GM12892 (cell line): Measurements from ENCODE around the gene PLEKHA5.

Experiments
- DNase-seq: peaks from one replicate; pipeline ENCODE4 v3.0.0; 2011; ENCODE audit not compliant: insufficient read length
- FAIRE-seq: peaks from 2 replicates; lab custom pipeline; 2011; peaks lifted over from hg19 to GRCh38; lab: Jason Lieb, UNC
- POLR2A ChIP-seq: IDR thresholded peaks from 2 replicates; pipeline ENCODE4 v1.6.1; 2011; ENCODE audit warnings: low read depth, low read length, control low read depth
- POLR2AphosphoS5 ChIP-seq: IDR thresholded peaks from 2 replicates; pipeline ENCODE4 v1.6.1; 2011; ENCODE audit warnings: low read depth, low read length, control low read depth
- TAF1 ChIP-seq: IDR thresholded peaks from 2 replicates; pipeline ENCODE4 v1.6.1; 2011; ENCODE audit warnings: low read depth, mild to moderate bottlenecking, control low read depth, low read length, borderline replicate concordance

The PLEKHA5 gene

DNA sequence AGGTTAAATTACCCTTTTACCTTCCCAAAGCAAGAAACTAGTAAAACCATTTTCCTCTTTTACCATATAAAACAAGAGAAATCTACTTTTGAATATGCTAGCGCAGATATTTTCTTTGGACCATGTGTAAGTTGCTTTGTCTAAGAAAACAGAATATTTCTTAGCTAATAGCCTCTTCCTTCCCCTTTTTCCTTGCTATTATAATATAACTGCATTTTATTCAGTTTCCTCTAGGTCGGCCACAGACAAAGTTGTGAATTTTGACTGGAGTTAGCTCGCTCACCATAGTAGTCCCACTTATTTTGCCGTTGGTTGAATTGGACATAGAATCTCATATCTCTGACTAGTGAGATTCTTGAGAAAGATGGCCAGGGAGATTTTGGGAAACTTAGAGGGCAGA lies 115.6 kb downstream of the PLEKHA5 start:
- DNase-seq: no peak
- no peak for FAIRE-seq
- TF ChIP-seq POLR2A: no peak
- TF ChIP-seq POLR2AphosphoS5: no peak
- no peak for TF ChIP-seq TAF1

- no peak for TF ChIP-seq POLR2AphosphoS5
- no peak for TF ChIP-seq TAF1
- FAIRE-seq: no peak
- no peak for DNase-seq
Observed at GRCh38 chr12:19245666-19246065, 116.1 kb downstream of the PLEKHA5 start.

DNA sequence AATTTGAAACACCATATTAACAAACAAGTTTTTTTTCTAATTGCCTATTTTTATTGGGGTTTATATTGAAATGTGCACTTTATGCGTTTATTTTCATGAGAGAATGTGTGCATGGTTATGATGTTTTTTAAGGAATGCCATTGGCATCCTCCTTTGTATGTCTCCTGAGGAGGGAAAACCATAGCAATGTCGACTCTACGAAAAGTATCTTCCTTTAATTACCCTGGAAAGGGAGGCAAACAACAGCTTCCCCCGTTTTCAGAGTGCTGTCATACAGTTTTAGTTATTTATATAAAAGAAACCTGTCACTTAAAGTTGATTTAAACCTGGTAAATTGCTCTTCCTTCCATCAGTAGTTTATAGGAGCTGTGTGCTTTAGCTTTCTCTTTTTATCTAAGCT lies 117.4 kb downstream of the PLEKHA5 start:
- DNase-seq (no peak), FAIRE-seq (no peak)
- TF ChIP-seq POLR2A (no peak), TAF1 (no peak), POLR2AphosphoS5 (no peak)

DNA sequence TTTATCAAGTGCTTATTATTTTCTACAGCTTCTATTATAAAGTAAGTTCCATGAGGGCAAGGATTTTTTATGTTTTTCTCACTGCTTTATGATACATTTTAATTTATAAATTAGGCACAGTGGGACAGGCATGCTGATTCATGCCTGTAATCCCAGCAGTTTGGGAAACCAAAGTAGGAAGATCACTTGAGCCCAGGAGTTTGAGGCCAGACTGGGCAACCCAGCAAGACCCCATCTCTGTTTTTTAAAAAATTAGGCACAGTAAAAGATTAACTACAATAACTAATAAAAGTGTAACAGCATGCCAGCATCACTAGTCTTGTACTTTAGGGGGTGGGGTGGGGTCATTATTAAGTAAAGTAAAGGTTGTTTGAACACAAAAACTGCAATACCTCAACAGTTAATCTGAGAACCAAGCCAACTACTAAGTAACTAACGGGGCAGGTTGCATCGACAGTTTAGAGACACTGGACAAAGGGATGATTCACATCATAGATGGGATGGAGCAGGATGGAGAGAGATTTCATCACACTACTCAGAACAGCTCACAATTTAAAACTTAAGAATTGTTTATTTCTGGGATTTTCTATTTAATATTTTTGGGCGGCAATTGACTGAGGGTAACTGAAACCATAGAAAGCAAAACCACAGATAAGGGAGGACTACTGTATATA lies 119.5 kb downstream of the PLEKHA5 start:
- no peak for TF ChIP-seq POLR2A
- no peak for TF ChIP-seq TAF1
- TF ChIP-seq POLR2AphosphoS5: no peak
- FAIRE-seq (no peak), DNase-seq (no peak)

DNA sequence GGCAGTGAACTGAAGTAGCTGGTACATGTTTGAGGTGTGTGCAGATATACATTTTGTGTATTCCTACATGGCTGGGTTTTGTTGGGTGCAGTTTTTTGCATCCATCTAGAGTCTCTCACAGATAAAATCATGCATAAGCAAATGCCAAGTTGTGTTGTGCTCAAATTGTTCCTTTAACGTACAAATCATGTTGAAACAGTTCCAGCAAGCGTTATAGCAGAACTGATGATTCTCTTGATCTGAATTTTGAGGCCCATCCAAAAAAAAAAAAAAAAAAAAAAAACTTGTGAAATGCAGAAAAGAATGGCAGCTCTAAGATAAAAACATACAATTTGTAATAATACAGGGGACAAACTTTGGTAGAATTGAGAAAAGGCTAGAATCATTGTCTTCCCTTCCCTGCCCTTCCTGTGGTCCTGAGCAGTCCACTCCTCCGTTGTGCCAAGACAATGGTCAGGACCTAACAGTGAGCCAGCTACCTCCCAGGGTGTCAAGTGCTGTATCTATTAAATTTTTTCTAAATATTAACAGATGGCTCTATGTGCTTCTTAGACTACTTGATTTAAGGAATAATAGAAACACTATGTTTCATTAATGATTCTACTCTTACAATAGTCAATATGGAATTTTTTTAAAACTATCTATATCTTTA lies 122.1 kb downstream of the PLEKHA5 start:
- FAIRE-seq (no peak), DNase-seq (no peak)
- TF ChIP-seq TAF1: no peak
- no peak for TF ChIP-seq POLR2A
- TF ChIP-seq POLR2AphosphoS5: no peak

GRCh38 chr12:19260135-19260534 lies 130.6 kb downstream of the PLEKHA5 start:
- TF ChIP-seq POLR2AphosphoS5: no peak
- no peak for TF ChIP-seq POLR2A
- TF ChIP-seq TAF1: no peak
- FAIRE-seq (no peak), DNase-seq (no peak)

GRCh38 chr12:19261773-19262172 lies 132.2 kb downstream of the PLEKHA5 start:
- no peak for TF ChIP-seq TAF1
- FAIRE-seq (no peak), DNase-seq (no peak)

DNA sequence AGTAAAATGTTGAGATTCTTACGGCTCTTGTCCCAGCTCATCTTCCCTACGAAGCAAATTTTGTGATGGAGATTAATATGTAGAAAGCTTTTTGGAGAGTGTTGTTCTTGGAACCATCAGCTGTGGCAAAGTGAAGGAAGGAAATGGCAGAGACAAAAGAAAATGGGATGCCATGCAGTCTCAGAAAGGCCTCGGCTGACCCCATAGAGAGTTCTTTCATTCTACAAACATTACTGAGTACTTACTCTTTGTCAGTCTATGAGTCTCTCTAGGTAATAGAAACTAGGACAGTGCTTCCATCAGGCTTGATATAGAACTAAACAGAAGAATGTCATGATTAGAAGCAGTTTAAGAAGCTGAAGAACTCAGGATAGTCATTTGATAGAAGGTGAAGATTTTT lies 134.1 kb downstream of the PLEKHA5 start:
- FAIRE-seq (no peak), DNase-seq (no peak)
- TF ChIP-seq POLR2A (no peak), POLR2AphosphoS5 (no peak), TAF1 (no peak)

DNA sequence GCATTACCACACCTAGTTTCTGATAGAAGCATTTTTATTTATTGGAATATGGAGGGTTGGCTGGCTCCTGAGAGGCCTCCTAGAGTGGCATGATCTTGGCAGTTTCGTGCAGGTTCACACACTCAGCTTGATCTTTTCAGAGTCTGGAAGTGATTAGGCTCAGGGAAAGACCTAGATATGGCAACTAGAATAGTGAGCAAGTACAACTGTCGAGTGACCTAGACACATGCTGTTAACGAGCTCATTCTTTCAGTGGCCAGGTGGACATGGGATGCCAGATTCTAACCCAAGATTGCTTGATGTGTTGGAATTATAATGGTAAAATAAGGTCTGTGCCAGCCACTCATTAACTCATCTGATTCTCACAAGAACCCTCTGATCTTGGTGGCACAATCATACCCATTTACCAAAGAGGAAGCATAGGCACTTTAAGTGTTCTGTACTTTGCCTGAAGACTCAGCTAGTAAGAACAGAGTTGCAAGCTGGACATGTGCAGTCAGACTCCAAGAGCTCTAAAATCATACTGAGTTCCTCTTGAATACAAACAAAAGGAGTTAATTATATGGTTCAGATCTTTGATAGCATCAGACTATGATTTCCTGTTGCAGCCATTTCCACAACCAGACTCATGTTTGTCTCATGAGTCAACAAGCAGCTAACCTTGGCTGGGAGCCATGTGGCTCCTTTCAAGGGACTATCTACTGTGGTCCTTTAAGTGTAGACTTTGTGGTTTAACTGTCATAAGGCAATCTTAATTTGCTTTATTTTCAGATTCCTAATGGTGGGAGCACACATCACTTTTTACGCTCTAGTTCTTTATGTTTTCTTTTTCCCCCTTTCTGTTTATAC lies 144.2 kb downstream of the PLEKHA5 start:
- TF ChIP-seq POLR2A: no peak
- TF ChIP-seq POLR2AphosphoS5: no peak
- no peak for TF ChIP-seq TAF1
- FAIRE-seq (no peak), DNase-seq (no peak)

DNA sequence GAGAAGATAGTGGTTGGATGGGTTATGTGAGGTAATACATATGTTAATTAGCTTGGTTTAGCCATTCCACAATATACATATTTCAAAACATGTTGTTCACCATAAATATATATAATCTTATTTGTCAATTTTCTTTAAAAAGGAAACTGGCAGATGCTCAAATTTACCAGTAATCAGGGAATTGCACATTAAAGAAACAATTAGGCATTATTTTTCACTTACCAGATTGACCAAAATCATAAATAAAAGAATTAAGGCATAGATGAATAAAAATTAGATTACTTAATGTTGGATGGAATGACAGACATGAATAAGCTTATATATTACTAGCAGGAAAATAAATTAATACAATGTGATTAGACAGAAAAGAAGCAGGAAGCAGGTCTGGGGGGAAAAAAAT lies 147.2 kb downstream of the PLEKHA5 start:
- DNase-seq (no peak), FAIRE-seq (no peak)
- no peak for TF ChIP-seq POLR2AphosphoS5

GRCh38 chr12:19277711-19278110 lies 148.2 kb downstream of the PLEKHA5 start:
- DNase-seq (no peak), FAIRE-seq (no peak)

More at GRCh38 chr12:19277711-19278110, 148.2 kb downstream of the PLEKHA5 start:
- TF ChIP-seq TAF1: no peak
- TF ChIP-seq POLR2AphosphoS5: no peak
- no peak for TF ChIP-seq POLR2A
